ENCODE results near the gene CCDC197. TPM values are rescaled to one million over a fixed set of nuclear protein-coding genes. Genes with fewer than 3 reads are reported as not detected.

CCDC197 gene
- total RNA-seq, 1 donor from 2014 or later, result not detected

DNA sequence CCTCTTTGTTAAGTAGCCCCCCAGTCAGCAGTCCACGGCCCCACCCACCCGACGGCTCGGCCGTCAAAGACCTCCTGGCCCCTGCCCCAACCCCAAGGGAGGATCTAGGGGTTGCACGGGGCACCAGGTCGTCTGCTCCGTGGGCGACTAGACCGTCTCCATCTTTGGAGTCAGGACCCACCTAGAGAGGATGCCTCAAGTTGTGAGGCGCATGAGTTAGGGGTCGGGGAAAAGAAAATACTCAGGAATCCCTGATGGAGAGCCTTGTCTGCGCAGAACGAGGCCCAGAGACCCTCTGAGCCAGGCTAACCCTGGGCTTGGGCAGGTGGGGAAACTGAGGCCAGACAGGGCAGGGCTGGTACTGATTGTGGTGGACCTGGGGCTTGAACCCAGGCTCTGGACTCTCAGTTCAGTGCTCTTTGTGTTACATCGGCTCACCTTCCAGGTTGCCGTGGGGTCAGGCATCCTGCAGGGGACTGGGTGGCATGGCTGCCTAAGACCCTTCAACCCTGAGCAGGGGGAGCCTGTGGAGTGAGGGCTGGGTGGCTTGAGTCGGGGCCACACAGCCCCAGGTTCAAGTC is 29.9 kb downstream of the CCDC197 start:
- DNase-seq, result no peak

DNA sequence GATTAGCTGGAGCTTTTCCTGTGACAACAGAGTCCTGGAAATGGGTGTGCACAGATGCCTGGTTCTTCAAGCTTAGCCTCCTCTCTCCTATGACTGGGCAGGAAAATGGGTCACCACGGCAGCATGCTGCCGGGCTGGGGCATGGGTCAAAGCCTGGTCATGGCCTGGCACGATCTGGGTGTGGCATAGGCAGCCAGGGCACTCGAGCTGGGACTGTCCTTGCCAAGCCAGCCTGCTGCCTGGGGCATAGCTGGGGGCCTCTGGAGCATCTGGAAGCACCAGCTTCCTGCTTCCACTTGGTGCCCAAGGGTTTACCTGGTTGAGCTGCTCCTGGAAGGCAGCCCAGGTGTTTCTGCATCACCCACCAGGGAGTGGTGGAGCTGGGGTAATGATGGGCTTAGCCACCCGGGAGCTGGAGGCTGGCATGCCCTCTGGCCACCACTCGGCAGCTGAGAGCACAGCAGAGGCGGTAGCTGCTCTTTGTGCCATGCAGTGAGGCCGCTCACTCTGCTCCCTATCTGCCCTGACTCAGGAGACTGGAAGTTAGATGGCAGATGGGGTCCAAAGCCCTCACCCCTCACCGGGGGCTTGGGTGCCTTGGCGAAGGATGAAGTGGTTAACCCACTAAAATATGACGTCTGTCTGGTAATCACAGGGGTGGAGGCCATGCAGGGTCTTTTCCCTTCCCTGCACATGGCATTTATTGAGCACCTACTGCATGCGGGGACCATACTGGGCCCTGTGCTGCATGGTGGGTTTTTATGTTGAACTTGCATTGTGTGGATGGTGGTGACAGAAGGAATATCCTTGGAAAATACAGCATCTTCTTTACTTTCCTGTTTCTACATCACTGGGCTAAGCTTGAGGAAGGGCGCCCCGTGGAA is 30.7 kb downstream of the CCDC197 start:
- DNase-seq, result no peak

DNA sequence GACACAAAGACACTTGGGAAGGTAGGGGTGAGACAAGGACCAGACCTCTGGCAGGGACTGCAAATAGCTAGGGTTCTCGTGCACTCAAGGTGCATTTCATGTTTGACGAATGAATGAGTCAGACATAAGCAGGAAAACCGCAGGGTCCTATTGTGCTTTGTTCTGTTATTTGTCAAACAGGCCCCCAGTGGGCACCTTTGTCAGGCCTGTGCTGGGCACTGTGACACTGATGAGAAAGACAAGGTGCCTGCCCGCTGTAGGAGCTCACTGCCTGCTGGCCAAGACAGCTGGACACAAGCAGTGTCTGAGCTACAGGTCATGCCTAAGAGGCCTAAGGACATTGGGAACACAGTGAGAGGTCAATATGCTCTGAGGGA is 31.3 kb downstream of the CCDC197 start:
- no peak for DNase-seq

DNA sequence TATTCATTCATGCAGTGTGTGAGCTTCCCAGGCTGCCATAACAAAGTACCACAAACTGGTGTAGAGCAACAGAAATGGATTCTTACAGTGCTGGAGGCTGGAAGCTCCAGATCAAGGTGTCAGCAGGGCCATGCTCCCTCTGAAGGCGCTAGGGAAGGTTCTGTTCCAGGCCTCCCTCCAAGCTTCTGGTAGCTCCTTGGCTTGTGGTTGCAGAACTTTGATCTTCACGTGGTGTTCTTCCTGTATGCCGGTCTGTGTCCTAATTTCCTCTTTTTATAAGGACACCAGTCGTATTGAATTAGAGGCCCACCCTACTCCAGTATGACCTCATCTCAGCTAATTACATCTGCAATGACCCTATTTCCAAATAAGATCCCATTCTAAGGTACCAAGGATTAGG is 32.2 kb downstream of the CCDC197 start:
- DNase-seq, result no peak

DNA sequence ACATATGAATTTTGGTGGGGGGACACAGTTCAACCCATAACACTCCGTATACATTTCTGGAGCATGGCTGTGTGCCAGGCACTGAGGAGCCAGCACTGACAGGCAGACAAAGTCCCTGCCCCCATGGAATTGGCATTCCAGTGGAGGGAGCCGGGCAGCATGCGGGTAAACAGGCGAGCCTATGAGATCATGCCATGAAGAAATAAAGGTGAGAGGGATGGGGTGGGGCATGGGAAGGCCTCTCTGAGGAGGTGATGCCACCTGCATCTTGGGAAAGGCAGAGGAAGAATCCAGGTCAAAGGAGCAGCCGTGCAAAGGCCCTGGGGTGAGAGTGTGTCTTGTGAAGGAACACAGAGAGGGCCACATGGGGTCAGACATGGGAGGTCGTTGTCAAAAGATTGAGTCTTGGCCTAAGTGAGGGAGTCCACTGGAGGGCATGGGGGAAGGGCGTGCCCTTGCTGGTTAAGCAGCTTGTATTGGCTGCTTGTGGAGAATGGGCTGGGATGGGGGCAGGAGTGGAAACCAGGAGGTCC is 32.6 kb downstream of the CCDC197 start:
- DNase-seq, result no peak

DNA sequence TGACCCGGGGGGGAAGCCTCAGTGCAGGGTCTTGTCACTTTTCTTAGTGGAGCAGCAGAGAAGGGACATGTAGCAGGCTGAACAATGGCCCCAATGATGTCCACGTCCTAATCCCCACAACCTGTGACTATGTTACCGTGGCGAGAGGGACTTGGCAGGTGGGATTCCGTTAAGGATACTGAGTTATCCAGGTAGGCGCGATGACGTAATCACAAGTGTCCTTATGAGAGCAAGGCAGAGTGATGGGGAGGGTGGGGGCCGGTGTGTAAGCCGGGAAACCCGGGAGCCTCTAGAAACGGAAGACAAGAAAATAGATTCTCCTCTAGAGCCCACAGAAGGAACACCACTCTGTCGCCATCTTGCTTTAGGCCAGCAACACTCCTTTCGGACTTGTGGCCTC is 33.5 kb downstream of the CCDC197 start:
- DNase-seq, result no peak

DNA sequence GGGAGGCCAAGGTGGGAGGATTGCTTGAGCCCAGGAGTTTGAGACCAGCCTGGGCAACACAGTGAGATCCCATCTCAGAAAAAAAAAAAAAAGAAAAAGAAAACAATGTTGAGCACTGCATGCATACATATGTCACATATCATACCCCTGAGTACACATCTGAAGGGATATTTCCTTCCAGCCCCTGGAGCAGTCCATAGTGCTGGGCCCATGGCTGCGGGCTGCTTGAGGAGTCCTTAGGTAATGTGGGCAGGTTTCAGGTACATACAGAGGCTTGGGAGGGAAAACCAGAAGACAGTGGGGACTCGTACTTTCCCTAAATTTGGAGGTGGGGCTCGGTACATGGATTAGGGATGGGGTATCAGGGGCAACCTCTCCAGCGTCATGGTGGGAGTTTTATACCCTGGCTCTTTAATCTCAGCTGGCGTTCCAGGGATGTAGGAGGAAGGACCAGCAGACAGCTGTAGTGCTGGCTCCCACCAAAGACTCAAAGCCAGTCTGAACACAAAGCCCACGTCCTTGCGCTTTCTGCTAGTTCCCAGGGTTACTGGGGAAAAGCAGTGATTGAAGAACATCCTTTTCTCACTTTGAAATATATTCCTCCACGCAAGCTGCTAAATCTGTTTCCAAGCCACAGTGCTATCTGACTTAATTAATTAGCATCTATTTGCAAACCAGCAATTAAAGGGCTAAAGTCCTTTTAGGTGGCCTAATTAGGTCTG is 34.2 kb downstream of the CCDC197 start:
- no peak for DNase-seq

DNA sequence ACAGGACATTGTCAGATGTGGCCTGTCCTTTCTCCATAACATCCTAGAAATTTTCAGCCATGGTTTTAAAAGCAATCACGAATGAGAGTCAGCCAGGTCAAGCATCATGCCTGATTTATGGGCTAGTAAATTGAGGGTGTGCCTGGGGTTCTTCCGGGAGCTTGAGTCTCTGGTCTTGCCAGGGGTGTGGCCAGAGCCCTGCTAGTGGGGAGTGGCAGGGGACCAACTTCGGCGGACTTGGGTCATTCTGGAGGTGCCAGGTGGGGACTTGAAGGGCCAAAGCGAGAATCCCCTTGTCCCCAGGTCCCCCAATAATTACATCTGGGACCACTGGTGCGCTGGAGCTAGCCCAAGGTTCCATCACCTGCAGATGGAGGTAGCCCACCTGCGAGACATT is 34.8 kb downstream of the CCDC197 start:
- DNase-seq, result no peak

DNA sequence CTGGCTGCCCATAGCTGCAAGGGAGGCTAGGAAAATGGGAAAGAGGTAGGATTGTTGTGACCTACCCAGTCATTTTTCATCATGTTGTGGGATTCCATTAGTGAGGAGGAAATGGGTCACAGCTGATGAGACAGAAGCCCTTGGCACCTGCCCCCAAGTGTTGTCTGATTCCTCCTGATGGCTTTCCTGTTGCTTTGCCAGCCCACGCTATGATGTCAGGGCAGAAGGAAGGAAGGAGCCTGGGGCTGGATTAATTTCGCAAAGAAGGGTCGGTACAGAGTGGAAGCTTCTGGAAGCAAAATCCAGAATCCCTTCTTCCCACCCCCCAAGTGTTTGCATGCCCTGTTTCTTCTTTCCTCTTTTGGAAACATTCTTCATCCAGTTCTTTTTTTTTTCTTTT is 37.8 kb downstream of the CCDC197 start:
- DNase-seq, result no peak

DNA sequence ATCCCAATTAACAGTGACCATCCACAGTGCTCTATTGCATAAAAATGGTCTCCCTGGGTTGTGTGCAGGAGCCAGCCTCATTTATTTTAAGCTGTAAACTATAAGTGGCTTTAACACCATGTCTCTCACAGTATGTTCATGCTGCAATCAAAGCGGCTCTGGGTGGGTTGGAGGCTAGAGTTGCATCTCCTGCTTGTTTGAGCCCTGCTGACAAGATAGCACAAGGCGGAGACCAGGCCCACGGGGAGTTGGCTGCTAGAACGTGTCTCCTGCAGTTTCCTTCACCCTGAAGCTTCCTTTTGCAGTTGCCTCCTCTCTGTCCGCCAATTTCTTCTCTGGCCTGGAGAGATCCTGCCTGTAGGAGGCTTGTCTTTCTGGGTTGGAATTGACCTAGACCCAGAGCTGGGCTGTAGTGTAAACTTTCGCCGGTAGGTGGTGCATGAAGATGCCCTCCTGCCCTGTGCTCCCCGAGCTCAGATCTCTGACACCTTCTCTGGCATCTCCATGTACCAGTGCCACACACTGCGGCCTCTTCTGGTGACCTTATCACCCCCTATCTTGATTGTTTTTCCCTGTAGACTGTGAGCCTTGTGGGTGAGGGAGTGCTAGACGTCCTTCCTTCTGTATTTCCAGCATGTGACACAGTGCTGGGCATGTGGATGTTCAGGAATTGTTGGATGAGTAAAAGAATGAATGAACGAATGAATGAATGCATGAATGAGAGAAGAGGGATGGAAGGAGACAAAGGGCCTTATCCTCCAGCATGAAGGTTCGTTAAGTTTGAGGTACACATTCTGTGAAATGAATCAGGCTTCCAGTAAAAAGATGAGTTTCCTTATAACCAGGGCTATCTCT is 39.4 kb downstream of the CCDC197 start:
- no peak for DNase-seq

DNA sequence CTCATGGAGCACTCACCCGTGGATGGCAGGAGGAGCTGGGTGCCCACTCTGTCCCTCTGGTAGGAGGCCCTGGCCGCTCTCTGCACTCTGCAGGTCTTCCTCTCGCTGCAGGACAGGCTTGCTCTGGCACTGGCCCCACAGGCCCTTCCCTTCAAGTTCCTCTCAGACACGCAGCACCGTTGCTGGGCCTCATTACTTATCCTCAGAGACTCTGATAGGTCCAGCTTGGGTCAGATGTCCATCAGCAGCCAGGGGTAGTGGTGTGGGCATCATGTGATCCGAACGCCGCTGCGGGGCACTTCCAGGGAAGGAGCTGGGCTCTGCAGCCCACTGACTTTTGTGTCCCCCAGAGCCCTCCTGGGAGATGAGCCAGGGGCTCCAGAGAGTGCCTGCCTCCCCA is 40.9 kb downstream of the CCDC197 start:
- DNase-seq, result no peak

DNA sequence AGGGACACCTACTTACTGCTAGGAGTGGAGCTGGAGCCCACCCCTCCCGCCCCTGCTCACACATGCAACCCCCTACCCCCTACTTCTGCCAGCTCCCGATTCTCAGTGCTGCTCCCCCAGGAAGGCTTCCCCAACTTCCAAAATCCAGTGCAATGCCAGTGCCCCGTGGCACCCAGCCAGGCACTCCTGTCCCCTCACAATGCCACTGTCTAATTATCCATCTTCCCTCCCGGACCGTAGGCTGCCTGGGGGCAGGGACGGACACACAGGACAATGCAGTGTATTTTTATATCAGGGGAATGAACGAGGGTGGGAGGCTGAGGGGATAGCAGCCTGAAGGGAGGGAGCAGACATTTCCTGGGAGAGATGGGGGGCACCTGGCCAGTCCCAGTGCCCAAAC is 41.4 kb downstream of the CCDC197 start:
- no peak for DNase-seq

DNA sequence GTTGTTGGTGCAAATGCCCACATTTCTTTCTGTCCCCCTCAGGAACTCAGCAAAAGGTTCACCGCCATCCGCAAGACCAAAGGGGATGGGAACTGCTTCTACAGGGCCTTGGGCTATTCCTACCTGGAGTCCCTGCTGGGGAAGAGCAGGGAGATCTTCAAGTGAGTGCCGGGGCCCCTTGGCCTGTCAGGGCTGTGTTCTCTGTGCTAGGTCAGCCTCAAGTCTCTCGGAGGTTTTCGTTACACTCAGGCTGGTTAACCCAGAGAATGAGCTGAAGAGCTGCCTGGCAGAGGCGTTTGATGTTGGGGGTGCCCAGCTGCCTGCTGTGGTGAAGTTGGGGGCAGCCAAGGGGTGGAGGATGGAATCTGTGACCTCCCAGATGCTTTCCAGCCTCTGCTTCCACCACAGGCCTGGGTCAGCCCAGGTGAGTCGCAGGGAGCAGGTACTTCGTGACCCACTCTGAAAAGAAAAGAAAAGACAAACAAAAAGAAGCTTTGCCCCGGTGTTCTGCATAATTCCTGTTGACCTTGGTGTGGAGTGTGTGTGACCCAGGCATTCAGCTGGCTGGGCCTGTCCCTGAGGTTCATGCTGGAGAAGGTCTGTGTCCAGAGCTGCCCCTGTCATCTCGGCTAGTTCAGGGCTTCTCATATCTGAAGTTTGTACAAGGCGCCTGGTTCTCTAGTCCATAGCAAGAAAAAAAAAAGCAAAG is 42.0 kb downstream of the CCDC197 start:
- no peak for DNase-seq

DNA sequence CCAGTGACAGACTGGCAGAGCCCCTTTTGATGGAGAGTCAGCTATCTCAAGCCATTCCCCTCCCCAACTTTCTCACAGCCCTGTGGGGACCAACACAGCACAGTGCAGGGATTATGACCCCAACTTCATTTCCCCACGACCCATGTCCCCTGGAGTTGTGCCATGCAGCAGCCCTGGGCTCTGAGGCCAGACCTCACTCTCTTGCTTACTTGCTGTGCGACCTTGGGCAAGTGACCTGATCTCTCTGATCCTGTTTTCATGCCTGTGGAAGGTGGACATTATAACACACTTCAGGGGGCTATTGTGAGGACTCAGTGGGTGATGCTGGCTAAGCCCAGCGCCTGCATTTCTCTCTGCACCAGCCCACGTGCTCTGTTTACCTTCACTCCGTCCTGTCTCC is 43.1 kb downstream of the CCDC197 start:
- no peak for DNase-seq

DNA sequence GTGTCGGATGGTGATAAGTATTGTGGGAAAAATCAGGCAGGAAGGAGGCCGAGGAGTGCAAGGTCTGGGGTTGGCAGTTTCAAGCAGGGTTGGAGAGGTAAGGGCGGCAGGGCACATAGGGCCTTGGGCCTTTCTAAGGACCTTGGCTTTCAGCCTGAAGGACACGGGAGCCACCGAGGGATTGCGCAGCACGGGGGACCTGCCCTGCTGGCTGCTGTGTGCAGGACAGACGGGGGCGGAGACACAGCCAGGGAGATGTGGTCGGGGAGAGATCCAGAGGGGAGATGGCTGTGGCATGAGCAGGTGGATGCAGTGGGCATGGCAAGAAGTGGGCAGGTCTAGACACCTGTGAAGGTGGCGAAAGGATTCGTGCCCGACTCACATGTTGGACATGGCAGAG is 43.7 kb downstream of the CCDC197 start:
- DNase-seq, result no peak

DNA sequence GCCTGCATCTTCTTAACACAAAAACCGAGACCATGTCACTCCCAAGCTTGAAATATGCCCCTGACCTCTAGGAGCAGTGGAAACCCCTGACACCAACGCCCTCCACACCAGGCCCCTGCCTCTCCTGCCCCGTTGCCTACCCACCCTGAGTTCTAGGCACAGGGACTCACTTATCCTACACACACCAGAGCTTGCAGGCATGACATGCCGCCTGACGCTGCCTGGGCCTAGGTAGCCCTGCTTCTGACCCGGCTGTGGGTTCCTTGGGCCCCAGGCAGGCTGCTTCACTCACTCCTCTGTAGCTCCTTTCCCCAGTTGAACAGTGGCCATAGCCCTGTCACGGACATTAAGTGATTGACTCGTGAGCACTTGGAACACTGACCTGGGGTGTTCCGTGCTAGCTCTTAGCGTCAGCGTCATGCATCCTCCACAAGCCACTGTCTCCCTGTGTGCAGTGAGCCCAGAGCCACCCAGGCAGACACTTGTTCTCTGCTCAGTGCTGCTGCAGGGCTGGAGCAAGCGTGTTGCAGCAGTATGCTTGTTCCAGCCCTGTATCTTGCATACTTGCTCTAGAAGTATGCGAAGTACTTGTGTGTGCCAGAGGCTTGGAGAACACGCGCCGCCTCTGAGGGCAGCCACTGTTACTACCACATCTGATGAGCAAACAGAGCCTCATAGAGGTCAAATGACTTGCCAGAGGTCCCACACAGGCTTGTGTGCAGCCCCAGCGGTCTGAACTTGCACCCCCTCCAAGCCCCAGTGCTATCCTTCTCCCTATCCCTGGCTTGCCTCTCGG is 44.6 kb downstream of the CCDC197 start:
- DNase-seq, result no peak

DNA sequence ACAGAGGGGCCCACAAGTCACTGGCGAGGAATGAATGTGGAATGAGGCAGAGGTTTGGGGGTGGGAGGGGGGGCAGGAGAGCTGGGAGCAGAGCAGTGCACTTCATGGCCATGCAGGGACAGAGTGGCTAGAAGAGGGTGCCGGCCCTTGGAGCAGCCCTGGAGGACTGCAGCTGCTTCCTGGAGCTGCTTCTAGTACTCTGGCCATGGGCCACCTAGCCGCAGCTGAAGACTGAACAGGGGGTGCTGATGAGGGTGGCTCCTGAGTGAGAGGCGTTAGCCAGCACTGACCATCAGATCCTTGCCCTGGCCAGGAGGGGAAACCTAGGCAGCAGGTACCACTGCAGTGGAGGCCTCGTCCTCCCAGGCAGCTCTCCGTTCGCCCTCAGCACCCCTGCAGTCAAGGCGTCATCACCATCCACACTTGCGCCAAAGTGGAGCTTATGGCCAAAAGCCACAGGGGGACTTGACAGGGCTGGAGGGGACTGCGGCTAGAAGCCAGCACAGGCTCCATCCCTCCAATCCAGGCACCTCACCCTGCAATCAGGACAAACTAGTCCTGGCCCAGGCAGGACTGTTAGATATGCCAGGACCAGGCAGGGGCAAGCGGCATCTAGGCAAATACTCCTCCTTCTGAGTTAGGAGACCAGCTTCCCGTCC is 45.5 kb downstream of the CCDC197 start:
- DNase-seq, result no peak

DNA sequence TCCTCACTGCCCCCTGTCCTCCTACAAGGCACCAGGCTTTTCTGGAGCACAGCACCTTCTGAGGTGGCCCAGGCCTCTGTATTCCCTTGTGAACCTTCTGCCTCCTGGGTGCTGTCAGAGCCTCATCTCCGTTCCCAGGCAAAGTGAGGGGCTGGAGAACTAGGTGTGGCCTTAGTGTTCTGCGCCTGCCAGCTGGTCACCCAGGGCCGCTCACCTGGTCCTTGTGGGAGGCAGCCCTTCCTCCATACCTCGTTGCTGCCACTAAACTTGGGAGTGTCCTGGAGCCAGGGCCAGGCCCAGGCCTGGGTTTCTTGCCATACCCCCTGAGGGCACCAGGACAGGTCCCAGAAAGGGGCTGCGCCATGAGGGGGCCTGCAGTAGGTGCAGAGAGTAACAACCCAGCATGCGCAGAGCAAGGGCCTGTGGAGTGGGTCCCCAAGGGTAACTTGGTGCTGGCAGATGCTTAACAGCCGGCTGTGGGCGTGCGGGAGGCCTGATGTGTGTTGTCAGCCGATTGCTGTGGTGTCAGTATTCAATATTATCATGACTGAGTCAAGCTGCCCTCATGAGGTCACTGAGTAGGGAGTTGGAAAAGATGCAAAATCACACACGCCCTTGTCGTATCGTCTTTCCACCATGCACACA is 46.1 kb downstream of the CCDC197 start:
- no peak for DNase-seq

DNA sequence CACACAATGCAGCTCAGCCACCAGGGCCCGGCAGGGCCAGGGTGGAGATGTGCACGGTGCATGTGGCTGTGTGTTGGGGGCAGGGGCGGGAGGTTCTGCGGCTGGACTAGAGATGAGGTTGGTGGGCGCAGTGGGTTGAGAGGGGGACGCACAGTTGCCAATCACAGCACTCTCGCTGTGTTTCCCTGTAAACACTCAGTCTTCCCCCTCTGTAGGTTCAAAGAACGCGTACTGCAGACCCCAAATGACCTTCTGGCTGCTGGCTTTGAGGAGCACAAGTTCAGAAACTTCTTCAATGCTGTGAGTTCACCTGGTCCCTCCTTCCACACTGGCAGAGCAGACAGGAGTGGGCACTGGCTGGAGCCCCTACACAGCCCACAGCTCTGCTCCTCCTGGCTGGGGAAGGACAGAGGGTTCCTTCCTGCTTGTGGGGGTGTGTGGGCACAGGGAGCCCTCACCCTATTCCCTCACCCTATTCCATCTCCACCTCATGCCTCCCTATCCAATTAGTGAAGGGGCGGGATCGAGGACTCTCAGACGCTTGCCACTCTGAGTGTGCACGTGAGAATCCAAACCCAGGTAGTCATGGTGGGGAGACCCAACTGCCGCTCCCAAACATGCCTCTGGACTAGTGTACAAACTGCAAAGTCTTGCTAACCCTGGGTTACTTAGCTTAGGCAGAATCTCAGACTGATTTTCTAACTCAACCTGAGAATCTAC is 46.8 kb downstream of the CCDC197 start:
- DNase-seq, result no peak

Measured in occipital lobe (tissue), 2 donors.